ENCODE data around the gene MEI4. TPM values are rescaled to one million over a fixed set of nuclear protein-coding genes. Genes with fewer than 3 reads are reported as not detected.

MEI4 gene
- total and polyA plus RNA-seq, 2 of the 13 experiments (the other 11 are each of a cell fraction or from before 2014, with no cell fraction given) = not detected

DNA sequence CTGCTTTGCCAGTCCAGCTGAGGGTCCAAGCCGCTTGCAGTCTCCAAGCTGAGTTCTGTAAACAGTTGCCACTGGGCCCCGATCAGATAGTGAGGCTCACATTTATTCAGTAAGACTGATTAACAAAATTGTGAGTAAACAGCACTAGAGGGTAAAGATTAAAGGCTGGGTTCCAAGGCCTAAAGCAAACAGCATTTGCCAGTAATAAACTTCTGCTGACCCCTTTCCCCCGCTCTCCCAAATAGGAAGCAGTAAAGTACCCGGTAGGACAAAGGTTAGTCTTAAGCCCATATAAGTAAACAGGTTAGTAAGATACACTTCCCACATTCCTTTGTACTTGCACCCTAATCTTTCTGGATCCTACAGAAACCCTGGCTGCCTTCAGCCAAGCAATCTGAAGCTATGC, 181.8 kb downstream of the MEI4 start (continued):
- TF ChIP-seq, protein P1, sequence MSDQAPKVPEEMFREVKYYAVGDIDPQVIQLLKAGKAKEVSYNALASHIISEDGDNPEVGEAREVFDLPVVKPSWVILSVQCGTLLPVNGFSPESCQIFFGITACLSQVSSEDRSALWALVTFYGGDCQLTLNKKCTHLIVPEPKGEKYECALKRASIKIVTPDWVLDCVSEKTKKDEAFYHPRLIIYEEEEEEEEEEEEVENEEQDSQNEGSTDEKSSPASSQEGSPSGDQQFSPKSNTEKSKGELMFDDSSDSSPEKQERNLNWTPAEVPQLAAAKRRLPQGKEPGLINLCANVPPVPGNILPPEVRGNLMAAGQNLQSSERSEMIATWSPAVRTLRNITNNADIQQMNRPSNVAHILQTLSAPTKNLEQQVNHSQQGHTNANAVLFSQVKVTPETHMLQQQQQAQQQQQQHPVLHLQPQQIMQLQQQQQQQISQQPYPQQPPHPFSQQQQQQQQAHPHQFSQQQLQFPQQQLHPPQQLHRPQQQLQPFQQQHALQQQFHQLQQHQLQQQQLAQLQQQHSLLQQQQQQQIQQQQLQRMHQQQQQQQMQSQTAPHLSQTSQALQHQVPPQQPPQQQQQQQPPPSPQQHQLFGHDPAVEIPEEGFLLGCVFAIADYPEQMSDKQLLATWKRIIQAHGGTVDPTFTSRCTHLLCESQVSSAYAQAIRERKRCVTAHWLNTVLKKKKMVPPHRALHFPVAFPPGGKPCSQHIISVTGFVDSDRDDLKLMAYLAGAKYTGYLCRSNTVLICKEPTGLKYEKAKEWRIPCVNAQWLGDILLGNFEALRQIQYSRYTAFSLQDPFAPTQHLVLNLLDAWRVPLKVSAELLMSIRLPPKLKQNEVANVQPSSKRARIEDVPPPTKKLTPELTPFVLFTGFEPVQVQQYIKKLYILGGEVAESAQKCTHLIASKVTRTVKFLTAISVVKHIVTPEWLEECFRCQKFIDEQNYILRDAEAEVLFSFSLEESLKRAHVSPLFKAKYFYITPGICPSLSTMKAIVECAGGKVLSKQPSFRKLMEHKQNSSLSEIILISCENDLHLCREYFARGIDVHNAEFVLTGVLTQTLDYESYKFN (CRISPR knock-in tag; conservative IDR thresholded peaks at IDR 0.05) = peak; percentile 99
- TF ChIP-seq ZNF878 (CRISPR knock-in tag; IDR thresholded peaks at IDR 0.05) = peak; percentile 63; the same call in 1 of the 2 replicates
- 0 out of 2 replicates have a peak, but pooled peaks have one; percentile 62 for TF ChIP-seq ZMYM3 (CRISPR knock-in tag; IDR thresholded peaks at IDR 0.05)
- TF ChIP-seq ZBTB7B (CRISPR knock-in tag; IDR thresholded peaks at IDR 0.05) = peak; percentile 89
- TF ChIP-seq NFIC (IDR thresholded peaks at IDR 0.05; ENCODE audit: low read length) = peak; percentile 92
- no peak for TF ChIP-seq ZNF562 (CRISPR knock-in tag; IDR thresholded peaks at IDR 0.05; ENCODE audit: borderline replicate concordance)
- peak; percentile 98 for TF ChIP-seq FOXA3 (CRISPR knock-in tag; IDR thresholded peaks at IDR 0.05)
- 0 out of 2 replicates have a peak, but pooled peaks have one; percentile 38 for TF ChIP-seq SALL2 (CRISPR knock-in tag; IDR thresholded peaks at IDR 0.05)
- 0 out of 2 replicates have a peak, but pooled peaks have one; percentile 17 for TF ChIP-seq KDM3A (CRISPR knock-in tag; IDR thresholded peaks at IDR 0.05; ENCODE audit: low read depth)
- TF ChIP-seq ZBTB39 (CRISPR knock-in tag; IDR thresholded peaks at IDR 0.05) = peak; percentile 91
- TF ChIP-seq PAWR (CRISPR knock-in tag; IDR thresholded peaks at IDR 0.05; ENCODE audit: borderline replicate concordance) = no peak
- TF ChIP-seq SMYD3 (CRISPR knock-in tag; IDR thresholded peaks at IDR 0.05) = peak; percentile 57; the same call in 1 of the 2 replicates
- 0 out of 2 replicates have a peak, but pooled peaks have one; percentile 48 for TF ChIP-seq CEBPG (CRISPR knock-in tag; IDR thresholded peaks at IDR 0.05)
- peak; percentile 96 for TF ChIP-seq FOXO1 (CRISPR knock-in tag; IDR thresholded peaks at IDR 0.05)
- peak; percentile 72 for TF ChIP-seq SOX13 (IDR thresholded peaks at IDR 0.05)
- TF ChIP-seq SOX13 (CRISPR knock-in tag; conservative IDR thresholded peaks at IDR 0.05 in 1 of 2, IDR thresholded peaks at IDR 0.05 in 1 of 2) = peak in 1 of 2 experiments; percentile 89; a peak in 2 of 4 replicates
- peak; percentile 61; the same call in 1 of the 2 replicates for TF ChIP-seq KLF6 (CRISPR knock-in tag; IDR thresholded peaks at IDR 0.05)
- peak; percentile 29; the same call in 1 of the 2 replicates for TF ChIP-seq ZNF629 (CRISPR knock-in tag; conservative IDR thresholded peaks at IDR 0.05)
- TF ChIP-seq RARA (CRISPR knock-in tag; IDR thresholded peaks at IDR 0.05) = peak; percentile 100
- no peak for TF ChIP-seq NONO (IDR thresholded peaks at IDR 0.05)
- TF ChIP-seq NONO (CRISPR knock-in tag; conservative IDR thresholded peaks at IDR 0.05) = peak; percentile 38; the same call in 1 of the 2 replicates
- peak; percentile 64 for TF ChIP-seq TBL1XR1 (IDR thresholded peaks at IDR 0.05; ENCODE audit: borderline replicate concordance, low read length, partially characterized antibody)
- TF ChIP-seq MIER3 (CRISPR knock-in tag; IDR thresholded peaks at IDR 0.05; ENCODE audit: borderline replicate concordance) = peak; percentile 82; the same call in 1 of the 2 replicates
- TF ChIP-seq, protein P2, sequence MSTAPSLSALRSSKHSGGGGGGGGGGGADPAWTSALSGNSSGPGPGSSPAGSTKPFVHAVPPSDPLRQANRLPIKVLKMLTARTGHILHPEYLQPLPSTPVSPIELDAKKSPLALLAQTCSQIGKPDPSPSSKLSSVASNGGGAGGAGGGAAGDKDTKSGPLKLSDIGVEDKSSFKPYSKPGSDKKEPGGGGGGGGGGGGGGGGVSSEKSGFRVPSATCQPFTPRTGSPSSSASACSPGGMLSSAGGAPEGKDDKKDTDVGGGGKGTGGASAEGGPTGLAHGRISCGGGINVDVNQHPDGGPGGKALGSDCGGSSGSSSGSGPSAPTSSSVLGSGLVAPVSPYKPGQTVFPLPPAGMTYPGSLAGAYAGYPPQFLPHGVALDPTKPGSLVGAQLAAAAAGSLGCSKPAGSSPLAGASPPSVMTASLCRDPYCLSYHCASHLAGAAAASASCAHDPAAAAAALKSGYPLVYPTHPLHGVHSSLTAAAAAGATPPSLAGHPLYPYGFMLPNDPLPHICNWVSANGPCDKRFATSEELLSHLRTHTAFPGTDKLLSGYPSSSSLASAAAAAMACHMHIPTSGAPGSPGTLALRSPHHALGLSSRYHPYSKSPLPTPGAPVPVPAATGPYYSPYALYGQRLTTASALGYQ (CRISPR knock-in tag; IDR thresholded peaks at IDR 0.05) = peak; percentile 93
- TF ChIP-seq ZNF766 (CRISPR knock-in tag; IDR thresholded peaks at IDR 0.05; ENCODE audit: borderline replicate concordance) = no peak
- TF ChIP-seq IRF2 (CRISPR knock-in tag; IDR thresholded peaks at IDR 0.05) = peak; percentile 85

Measured in HepG2 (cell line).